Measurements from ENCODE around the gene LAMP5.

DNA sequence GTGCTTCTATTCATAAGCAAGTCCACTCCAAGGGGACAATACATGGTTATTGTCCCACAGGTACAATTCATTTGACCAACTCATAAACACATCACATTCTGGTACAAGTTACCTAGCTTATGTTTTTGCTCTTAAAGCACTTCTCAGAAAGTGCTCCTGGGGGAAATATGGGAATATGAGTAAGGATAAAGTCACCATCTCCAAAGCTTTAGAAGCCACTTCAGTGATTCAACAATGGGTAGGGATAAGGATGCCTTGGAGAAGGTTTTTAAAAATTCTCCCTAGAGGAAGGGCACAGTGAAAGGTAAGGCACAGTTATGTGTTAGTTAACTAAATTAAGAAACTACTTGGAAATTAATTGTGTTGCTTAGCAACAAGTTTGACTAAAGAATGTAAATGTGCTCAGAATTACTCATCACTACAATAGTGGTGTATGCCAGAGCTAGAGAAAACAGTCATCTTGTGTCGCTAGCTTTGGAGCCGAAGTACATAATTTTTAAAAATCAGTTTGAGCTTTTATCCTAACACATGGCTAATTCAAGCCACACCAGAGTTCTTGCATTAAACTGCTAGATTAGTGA is 39.5 kb upstream of the LAMP5 start:
- TF ChIP-seq, protein P1, sequence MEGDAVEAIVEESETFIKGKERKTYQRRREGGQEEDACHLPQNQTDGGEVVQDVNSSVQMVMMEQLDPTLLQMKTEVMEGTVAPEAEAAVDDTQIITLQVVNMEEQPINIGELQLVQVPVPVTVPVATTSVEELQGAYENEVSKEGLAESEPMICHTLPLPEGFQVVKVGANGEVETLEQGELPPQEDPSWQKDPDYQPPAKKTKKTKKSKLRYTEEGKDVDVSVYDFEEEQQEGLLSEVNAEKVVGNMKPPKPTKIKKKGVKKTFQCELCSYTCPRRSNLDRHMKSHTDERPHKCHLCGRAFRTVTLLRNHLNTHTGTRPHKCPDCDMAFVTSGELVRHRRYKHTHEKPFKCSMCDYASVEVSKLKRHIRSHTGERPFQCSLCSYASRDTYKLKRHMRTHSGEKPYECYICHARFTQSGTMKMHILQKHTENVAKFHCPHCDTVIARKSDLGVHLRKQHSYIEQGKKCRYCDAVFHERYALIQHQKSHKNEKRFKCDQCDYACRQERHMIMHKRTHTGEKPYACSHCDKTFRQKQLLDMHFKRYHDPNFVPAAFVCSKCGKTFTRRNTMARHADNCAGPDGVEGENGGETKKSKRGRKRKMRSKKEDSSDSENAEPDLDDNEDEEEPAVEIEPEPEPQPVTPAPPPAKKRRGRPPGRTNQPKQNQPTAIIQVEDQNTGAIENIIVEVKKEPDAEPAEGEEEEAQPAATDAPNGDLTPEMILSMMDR (IDR thresholded peaks at IDR 0.05; ENCODE audit: low read depth, low read length, poor library complexity, severe bottlenecking) = no peak
- no peak for TF ChIP-seq EZH2phosphoT487 (IDR thresholded peaks at IDR 0.05; ENCODE audit: borderline replicate concordance, low read length)

Data from DOHH2 (cell line).